Heart right ventricle (tissue), 16 donors: ENCODE measurements around the gene ZBTB5. TPM values are rescaled to one million over a fixed set of nuclear protein-coding genes. Genes with fewer than 3 reads are reported as not detected.
A peak's percentile ranks its signal among the peaks of the same experiment; 100 is the strongest.

Experiments
- ATAC-seq, 8 donors: fragments of 200-7000 bp; cut with Tn5 transposase; one replicate each; pipeline ENCODE4 v1.9.1; 2020; ENCODE audit warnings: mild to moderate bottlenecking in 8 of 8, moderate library complexity in 8 of 8, moderate number of reproducible peaks in 1 of 8
- DNase-seq, 2 donors: peaks; one replicate each; pipeline ENCODE4 v3.0.0-alpha.2; 2020
- H3K27ac ChIP-seq, 10 donors: fragments of 200-600 bp; sonication (generic) in 2 of 10; one replicate each; pipeline versions ENCODE4 v1.5.0 to v1.8.0; 2020 to 2022; ENCODE audit warnings: mild to moderate bottlenecking in 3 of 10
- H3K27me3 ChIP-seq, 7 donors: fragments of 200-600 bp; one replicate each; pipeline ENCODE4 v1.8.0; 2021 to 2022; ENCODE audit warnings: mild to moderate bottlenecking in 2 of 7
- H3K36me3 ChIP-seq, 9 donors: fragments of 200-600 bp; sonication (generic) in 1 of 9; one replicate each; pipeline versions ENCODE4 v1.5.0 to v1.8.0; 2020 to 2022; ENCODE audit warnings: mild to moderate bottlenecking in 2 of 9
- H3K4me1 ChIP-seq, 9 donors: fragments of 200-600 bp; sonication (generic) in 1 of 9; one replicate each; pipeline versions ENCODE4 v1.5.0 to v1.8.0; 2020 to 2022; ENCODE audit warnings: mild to moderate bottlenecking in 4 of 9
- H3K4me3 ChIP-seq, 10 donors: fragments of 200-600 bp; sonication (generic) in 2 of 10; one replicate each; pipeline versions ENCODE4 v1.5.0 to v1.8.0; 2020 to 2022; ENCODE audit warnings: mild to moderate bottlenecking in 7 of 10, moderate library complexity in 2 of 10
- H3K9me3 ChIP-seq, 11 donors: fragments of 200-600 bp in 10 of 11; sonication (generic) in 2 of 11; one replicate each; pipeline versions ENCODE4 v1.5.0 to v1.8.0; 2013 to 2022; ENCODE audit warnings: mild to moderate bottlenecking in 2 of 11, control low read depth in 1 of 11, moderate library complexity in 1 of 11
- CTCF ChIP-seq, 9 donors: fragments of 200-600 bp; sonication (generic) in 2 of 9; IDR thresholded peaks; one replicate each; pipeline versions ENCODE4 v1.5.0 to v1.8.0; 2021 to 2022; ENCODE audit warnings: antibody characterized with exemption in 9 of 9, mild to moderate bottlenecking in 5 of 9, moderate library complexity in 1 of 9
- WGBS, 2 donors: extraction: QIAGEN DNeasy Blood & Tissue Kit; methylation state at CpG; one replicate each; pipeline ENCODE4 v1.1.7; 2013; ENCODE audit warnings: inconsistent platforms in 1 of 2; 5-methylcytosine and 5-hydroxymethylcytosine counted together
- intact Hi-C, 10 donors: fragments of 100-400 bp; cut with DNase I; formaldehyde crosslinking; loops; one replicate each; pipeline versions ENCODE4 v1.11.1 to v1.14.2; 2022
- polyA plus RNA-seq, 2 donors: library from polyadenylated mRNA; stranded (reverse); fragments of 200-250 nt; gene quantifications; one replicate each; pipeline ENCODE4 v1.2.3, GENCODE V29; 2013
- total RNA-seq, 10 donors: library from RNA; stranded (reverse); fragmentation: NEBNext Ultra II Directional in 3 of 10; extraction: Animal tissue kit (Norgen Biotek cat#: 25700) in 3 of 10; gene quantifications; one replicate each; pipeline versions ENCODE4 v1.2.1 to v1.2.4, GENCODE V29; 2021 to 2023
- donor health status: Arrhythmogenic right ventricular cardiomyopathy.
- donor health status: ischemic (EF 13 %, LVEDD 7.1; RV severe dilation, severe dysfunction).
- donor health status: healthy with polysubstance abuse.
- donor health status: DM: no; HTN: yes; CAD: no.
- donor health status: DM: no; HTN: no; CAD: no.
- donor health status: ischemic (EF 25% LVEDD 6.9; RV normal size, moderate dysfunction).
- donor health status: ischemic (EF 25% LVEDD 5.7; RV mildly dilated, moderate dysfunction).
- donor health status: healthy.
- donor health status: DM: yes; HTN: yes; CAD: no.
- donor health status: Ischemic cardiomyopathy.
- donor health status: ischemic (EF 35%, LVEDD 5.7; RV mildly dilated, moderate dysfunction).
- donor health status: nonischemic (EF 11% LVEDD 7.7; RV severe dilation, severe dysfunction).
- donor health status: DM: yes; HTN: yes; CAD: no.
- donor health status: PGD.
- donor health status: ischemic (EF 29% LVEDD 5.4; RV normal size, mild dysfunction).
- donor health status: nonischemic (EF 23%, LVEDD 6.1; RV moderate dilation, normal function).

The ZBTB5 gene
- total and polyA plus RNA-seq, 12 donors, result 2.1 to 7.5 (median 6.3) TPM

- Histone ChIP-seq H3K36me3 (peaks cover 0 to 100% (median 54%) of the 10 kb centered on the region in 9 donors), H3K4me3 (no peak overlapping the region), H3K4me1 (peaks cover 3 to 37% (median 11%) of the 10 kb centered on the region in 9 donors), H3K27me3 (no peaks in the 10 kb centered on the region), H3K9me3 (no peaks in the 10 kb centered on the region), H3K27ac (no peak overlapping the region)
- 86 to 89% methylated on average over 6 of the region's 6 CpGs for WGBS, 2 donors
- no peak for DNase-seq
- intact Hi-C loops, result no loop called here
- TF ChIP-seq CTCF (IDR thresholded peaks at IDR 0.05), result no peak
- ATAC-seq, result no peak
Observed at GRCh38 chr9:37432020-37432419, 33.2 kb downstream of the ZBTB5 start.

GRCh38 chr9:37430841-37431597, 34.2 kb downstream of the ZBTB5 start:
- peak in 1 of 9 donors; percentile 10 for TF ChIP-seq CTCF (IDR thresholded peaks at IDR 0.05)
- Histone ChIP-seq H3K4me3 (no peak overlapping the region), H3K9me3 (no peaks in the 10 kb centered on the region), H3K4me1 (peaks cover 3 to 31% (median 10%) of the 10 kb centered on the region in 9 donors), H3K27ac (no peak overlapping the region), H3K27me3 (no peaks in the 10 kb centered on the region), H3K36me3 (peaks cover 0 to 100% (median 50%) of the 10 kb centered on the region in 9 donors)
- 78 to 80% methylated on average over 14 of the region's 14 CpGs for WGBS, 2 donors
- ATAC-seq, result peak in 6 of 8 donors; percentile 2 to 27 (median 22)
- no peak for DNase-seq
- intact Hi-C loops, result no loop called here

GRCh38 chr9:37429441-37430285, 35.6 kb downstream of the ZBTB5 start:
- no peak overlapping the region for H3K4me3 ChIP-seq
- ATAC-seq, result no peak
- no peak for DNase-seq
- no peak for TF ChIP-seq CTCF (IDR thresholded peaks at IDR 0.05)
- 90 to 92% methylated on average over 17 of the region's 17 CpGs for WGBS, 2 donors
- H3K9me3 ChIP-seq, result no peaks in the 10 kb centered on the region
- intact Hi-C loops, result loop anchor here in 1 of 10 donors (5.0 kb wide), 1 partner anchor 33 kb away; no protein-coding TSS in a partner anchor
- peaks cover 0 to 99% (median 44%) of the 10 kb centered on the region in 9 donors for H3K36me3 ChIP-seq
- H3K27ac ChIP-seq, result no peak overlapping the region
- peaks cover 5 to 35% (median 14%) of the 10 kb centered on the region in 9 donors for H3K4me1 ChIP-seq
- no peaks in the 10 kb centered on the region for H3K27me3 ChIP-seq

- no peaks in the 10 kb centered on the region for H3K27me3 ChIP-seq
- TF ChIP-seq CTCF (IDR thresholded peaks at IDR 0.05), result no peak
- peaks cover 0 to 86% (median 37%) of the 10 kb centered on the region in 9 donors for H3K36me3 ChIP-seq
- intact Hi-C loops, result loop anchor here in 1 of 10 donors (5.0 kb wide), 1 partner anchor 34 kb away; no protein-coding TSS in a partner anchor
- H3K27ac ChIP-seq, result no peak overlapping the region
- WGBS, 2 donors, result 94 to 95% methylated on average over 14 of the region's 14 CpGs
- no peaks in the 10 kb centered on the region for H3K9me3 ChIP-seq
- no peak for DNase-seq
- ATAC-seq, result no peak
- peaks cover 13 to 35% (median 26%) of the 10 kb centered on the region in 9 donors for H3K4me1 ChIP-seq
- no peak overlapping the region for H3K4me3 ChIP-seq
Observed at GRCh38 chr9:37428345-37428744, 36.9 kb downstream of the ZBTB5 start.
